BLaER1 treated with 17β-estradiol and CSF1 and Interleukin-3, amounts not matched to agents 10 nM and 100 nM (cell line): ENCODE results near the gene BHLHE41.

Experiments
- H3K27ac ChIP-seq, 11 experiments: shearing (Covaris generic); formaldehyde crosslinking; 2 replicates each; pipeline ENCODE4 v1.8.1; 2022
- H3K27me3 ChIP-seq, 11 experiments: shearing (Covaris generic); formaldehyde crosslinking; 2 replicates each; pipeline ENCODE4 v1.8.1; 2022
- H3K36me3 ChIP-seq, 11 experiments: shearing (Covaris generic); formaldehyde crosslinking; 2 replicates each; pipeline ENCODE4 v1.8.1; 2022
- H3K4me1 ChIP-seq, 10 experiments: shearing (Covaris generic); formaldehyde crosslinking; 2 replicates each; pipeline ENCODE4 v1.8.1; 2022
- H3K4me2 ChIP-seq, 11 experiments: shearing (Covaris generic); formaldehyde crosslinking; 2 replicates each; pipeline ENCODE4 v1.8.1; 2022
- H3K4me3 ChIP-seq, 10 experiments: shearing (Covaris generic); formaldehyde crosslinking; 2 replicates each; pipeline ENCODE4 v1.8.1; 2022
- H3K9ac ChIP-seq, 11 experiments: shearing (Covaris generic); formaldehyde crosslinking; 2 replicates each; pipeline ENCODE4 v1.8.1; 2022
- H3K9me3 ChIP-seq, 11 experiments: shearing (Covaris generic); formaldehyde crosslinking; replicated peaks in 1 of 11; 2 replicates each; pipeline ENCODE4 v1.8.1; 2022
- H4K20me1 ChIP-seq, 11 experiments: shearing (Covaris generic); formaldehyde crosslinking; 2 replicates each; pipeline ENCODE4 v1.8.1; 2022
- Cebpa-rat ChIP-seq, 11 experiments: shearing (Covaris generic); IDR thresholded peaks; 2 replicates each; pipeline ENCODE4 v1.8.1; 2022

BHLHE41 gene

DNA sequence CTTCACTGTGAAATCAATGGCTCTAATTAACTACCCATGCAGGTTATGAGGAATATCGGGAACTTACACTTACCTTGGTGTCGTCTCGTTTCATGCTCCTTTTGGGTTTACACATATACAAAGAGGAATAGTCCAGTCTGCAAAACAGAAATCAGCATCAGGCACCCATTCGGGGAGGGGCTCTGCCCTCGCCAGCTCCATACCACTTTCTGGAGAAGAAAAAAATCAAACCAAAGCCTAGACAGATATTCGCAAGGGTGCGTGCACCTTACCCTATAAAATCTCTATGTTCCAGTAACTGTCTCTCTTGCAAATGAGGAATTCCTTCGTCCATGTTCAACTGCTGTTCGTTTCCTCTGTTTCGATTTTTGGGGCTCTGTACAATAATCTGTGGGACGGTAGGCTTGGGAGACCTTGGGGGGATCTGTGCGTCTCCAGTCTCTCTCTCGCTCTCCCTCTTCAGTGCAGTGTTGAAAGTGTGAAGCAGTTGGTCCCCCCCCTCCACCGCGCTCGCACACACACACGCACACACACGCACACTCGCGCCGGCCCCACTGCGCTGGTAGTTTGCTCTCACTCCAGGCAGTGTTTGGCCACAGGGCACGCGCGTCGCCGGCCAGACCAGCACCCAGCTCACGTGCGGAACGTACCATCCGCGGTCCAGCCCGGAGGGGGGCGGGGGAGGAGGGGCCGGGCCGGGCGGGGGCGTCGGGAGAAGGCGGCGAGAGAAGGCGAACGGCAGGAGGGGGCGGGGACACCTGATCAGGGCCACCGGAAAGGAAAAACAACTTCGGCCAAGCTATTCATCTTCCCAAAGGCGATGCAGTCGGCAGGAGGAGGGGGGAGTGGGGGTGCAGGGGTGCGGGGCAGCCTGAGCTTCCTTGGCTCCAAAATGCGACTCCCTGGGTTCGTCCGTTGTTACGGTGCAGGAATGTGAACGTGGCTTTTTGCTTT lies at the start of gene BHLHE41:
Gene BHLHE41, minus strand, starts transcription at position 592 of the 954 bp plus-strand sequence. Its CDS starts 258 bp downstream, at position 334.
- peaks cover 0 to 63% (median 25%) of the 10 kb centered on the region in 11 experiments; a peak in 16 of 22 replicates for H4K20me1 ChIP-seq
- H3K27ac ChIP-seq: peak within 1 kb of the TSS in 3 of 11 experiments; percentile 31 to 69 (median 63); a peak in 5 of 22 replicates
- no peaks in the 10 kb centered on the region for H3K36me3 ChIP-seq
- H3K4me1 ChIP-seq: peaks cover 26 to 37% (median 30%) of the 10 kb centered on the region in 10 experiments
- H3K9ac ChIP-seq: peak within 1 kb of the TSS in 9 of 11 experiments; percentile 41 to 76 (median 53); a peak in 13 of 22 replicates
- H3K9me3 ChIP-seq: no peaks in the 10 kb centered on the region
- H3K4me2 ChIP-seq: peak within 1 kb of the TSS; percentile 87 to 99 (median 97)
- TF ChIP-seq Cebpa-rat (IDR thresholded peaks at IDR 0.05): no peak
- H3K27me3 ChIP-seq: peaks cover 80 to 100% (median 100%) of the 10 kb centered on the region in 11 experiments
- H3K4me3 ChIP-seq: peak within 1 kb of the TSS; percentile 56 to 69 (median 64)

- Histone ChIP-seq H3K4me3 (no peak overlapping the region), H3K36me3 (no peaks in the 10 kb centered on the region), H3K27me3 (no peaks in the 10 kb centered on the region), H3K4me1 (no peaks in the 10 kb centered on the region), H4K20me1 (no peaks in the 10 kb centered on the region), H3K9ac (no peak overlapping the region), H3K27ac (no peak overlapping the region), H3K4me2 (no peak overlapping the region), H3K9me3 (no peaks in the 10 kb centered on the region)
- no peak for TF ChIP-seq Cebpa-rat (IDR thresholded peaks at IDR 0.05)
Measured at GRCh38 chr12:26172946-26173552, 48.2 kb upstream of the BHLHE41 start.

DNA sequence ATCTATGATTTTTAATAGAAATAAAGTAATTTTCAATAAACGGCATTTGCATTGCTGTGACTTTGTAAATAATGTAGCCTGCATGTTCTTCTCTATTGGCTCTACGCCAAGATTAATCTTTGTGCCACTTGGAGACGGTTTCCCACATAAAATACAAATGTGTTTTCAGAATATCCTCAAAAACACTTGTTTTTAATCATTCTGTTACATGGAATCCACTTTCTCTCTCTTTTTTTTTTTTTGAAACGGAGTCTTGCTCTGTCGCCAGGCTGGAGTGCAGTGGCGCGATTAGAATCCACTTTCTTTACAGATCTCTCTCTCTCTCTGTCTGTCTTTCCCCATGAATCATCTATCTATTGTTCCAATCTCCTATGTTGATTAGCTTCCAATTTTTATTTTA lies 47.7 kb upstream of the BHLHE41 start:
- H4K20me1 ChIP-seq: no peaks in the 10 kb centered on the region
- no peak overlapping the region for H3K4me2 ChIP-seq
- no peak overlapping the region for H3K27ac ChIP-seq
- no peaks in the 10 kb centered on the region for H3K9me3 ChIP-seq
- H3K9ac ChIP-seq: no peak overlapping the region
- no peaks in the 10 kb centered on the region for H3K4me1 ChIP-seq
- H3K36me3 ChIP-seq: no peaks in the 10 kb centered on the region
- no peak for TF ChIP-seq Cebpa-rat (IDR thresholded peaks at IDR 0.05)
- no peaks in the 10 kb centered on the region for H3K27me3 ChIP-seq
- no peak overlapping the region for H3K4me3 ChIP-seq

DNA sequence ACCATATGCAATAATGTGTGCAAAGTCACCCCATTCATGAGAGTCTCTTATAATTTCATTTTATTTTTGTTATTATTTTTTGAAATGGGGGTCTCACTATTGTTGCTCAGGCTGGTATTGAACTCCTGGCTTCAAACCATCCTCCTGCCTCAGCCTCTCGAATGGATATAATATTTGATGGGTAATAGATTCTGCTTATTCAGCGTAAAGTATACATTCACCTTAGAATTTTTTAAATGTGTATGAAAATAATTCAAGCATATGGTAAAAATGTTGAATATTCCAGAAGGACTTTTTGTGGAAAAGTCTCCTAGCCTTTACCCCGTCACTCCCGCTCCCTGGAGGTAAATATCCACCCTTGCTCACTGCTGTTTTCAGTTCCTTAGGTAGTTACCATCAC lies 47.2 kb upstream of the BHLHE41 start:
- H3K4me2 ChIP-seq: no peak overlapping the region
- no peak overlapping the region for H3K27ac ChIP-seq
- no peaks in the 10 kb centered on the region for H3K4me1 ChIP-seq

DNA sequence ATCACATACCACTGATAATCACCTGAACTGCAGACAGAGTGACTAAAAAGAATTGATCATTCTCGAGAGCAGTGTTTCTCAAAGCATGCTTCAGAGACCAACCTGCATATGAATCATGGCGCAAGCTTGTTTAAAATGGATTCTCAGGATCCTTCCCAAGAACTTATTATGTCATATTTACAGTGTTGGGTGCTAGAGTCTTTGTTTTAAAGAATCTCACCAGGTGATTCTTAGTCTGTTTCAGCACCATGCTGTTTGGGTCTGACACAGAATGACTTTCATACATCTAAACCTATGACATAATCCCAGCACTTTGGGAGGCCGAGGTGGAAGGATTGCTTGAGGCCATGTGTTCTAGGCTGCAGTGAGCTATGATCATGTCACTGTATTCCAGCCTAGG lies 39.3 kb upstream of the BHLHE41 start:
- no peak overlapping the region for H3K9ac ChIP-seq
- TF ChIP-seq Cebpa-rat (IDR thresholded peaks at IDR 0.05): no peak
- no peak overlapping the region for H3K4me2 ChIP-seq

More for the DNA sequence above, 47.2 kb upstream of the BHLHE41 start:
- Histone ChIP-seq H3K4me3 (no peak overlapping the region), H4K20me1 (no peaks in the 10 kb centered on the region), H3K9me3 (no peaks in the 10 kb centered on the region), H3K36me3 (no peaks in the 10 kb centered on the region), H3K27me3 (no peaks in the 10 kb centered on the region), H3K9ac (no peak overlapping the region)
- TF ChIP-seq Cebpa-rat (IDR thresholded peaks at IDR 0.05): no peak

DNA sequence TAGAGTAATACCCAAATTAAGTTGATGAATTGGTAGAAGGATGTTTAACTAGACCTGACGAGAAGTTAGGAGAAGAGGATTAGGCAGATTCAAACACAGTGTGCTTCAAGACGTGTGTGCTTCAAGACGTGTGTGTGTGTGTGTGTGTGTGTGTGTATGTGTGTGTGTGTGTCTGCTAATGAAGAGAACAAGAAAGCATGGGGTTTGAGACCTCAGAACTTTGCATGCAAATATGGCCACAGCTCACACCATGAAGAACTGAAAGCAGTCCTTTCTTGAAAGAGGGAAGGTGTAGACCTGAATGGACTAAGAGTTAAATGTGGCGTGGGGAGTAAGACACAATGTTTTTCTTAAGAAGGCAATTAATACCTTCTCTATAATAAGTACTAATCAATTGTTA lies 38.1 kb upstream of the BHLHE41 start:
- Histone ChIP-seq H4K20me1 (no peaks in the 10 kb centered on the region), H3K27ac (no peak overlapping the region), H3K4me1 (no peaks in the 10 kb centered on the region), H3K4me2 (no peak overlapping the region), H3K9me3 (no peaks in the 10 kb centered on the region), H3K27me3 (no peaks in the 10 kb centered on the region), H3K9ac (no peak overlapping the region), H3K4me3 (no peak overlapping the region), H3K36me3 (no peaks in the 10 kb centered on the region)
- TF ChIP-seq Cebpa-rat (IDR thresholded peaks at IDR 0.05): no peak

More for the DNA sequence above, 39.3 kb upstream of the BHLHE41 start:
- Histone ChIP-seq H3K4me3 (no peak overlapping the region), H3K27me3 (no peaks in the 10 kb centered on the region), H3K9me3 (no peaks in the 10 kb centered on the region), H3K4me1 (no peaks in the 10 kb centered on the region), H4K20me1 (no peaks in the 10 kb centered on the region), H3K36me3 (no peaks in the 10 kb centered on the region), H3K27ac (no peak overlapping the region)

- Histone ChIP-seq H3K9me3 (no peaks in the 10 kb centered on the region), H3K4me2 (no peak overlapping the region), H3K27ac (no peak overlapping the region), H3K9ac (no peak overlapping the region), H3K4me1 (no peaks in the 10 kb centered on the region), H4K20me1 (no peaks in the 10 kb centered on the region), H3K4me3 (no peak overlapping the region), H3K27me3 (no peaks in the 10 kb centered on the region), H3K36me3 (no peaks in the 10 kb centered on the region)
- TF ChIP-seq Cebpa-rat (IDR thresholded peaks at IDR 0.05): no peak
Measured at GRCh38 chr12:26162174-26162573, 37.3 kb upstream of the BHLHE41 start.

DNA sequence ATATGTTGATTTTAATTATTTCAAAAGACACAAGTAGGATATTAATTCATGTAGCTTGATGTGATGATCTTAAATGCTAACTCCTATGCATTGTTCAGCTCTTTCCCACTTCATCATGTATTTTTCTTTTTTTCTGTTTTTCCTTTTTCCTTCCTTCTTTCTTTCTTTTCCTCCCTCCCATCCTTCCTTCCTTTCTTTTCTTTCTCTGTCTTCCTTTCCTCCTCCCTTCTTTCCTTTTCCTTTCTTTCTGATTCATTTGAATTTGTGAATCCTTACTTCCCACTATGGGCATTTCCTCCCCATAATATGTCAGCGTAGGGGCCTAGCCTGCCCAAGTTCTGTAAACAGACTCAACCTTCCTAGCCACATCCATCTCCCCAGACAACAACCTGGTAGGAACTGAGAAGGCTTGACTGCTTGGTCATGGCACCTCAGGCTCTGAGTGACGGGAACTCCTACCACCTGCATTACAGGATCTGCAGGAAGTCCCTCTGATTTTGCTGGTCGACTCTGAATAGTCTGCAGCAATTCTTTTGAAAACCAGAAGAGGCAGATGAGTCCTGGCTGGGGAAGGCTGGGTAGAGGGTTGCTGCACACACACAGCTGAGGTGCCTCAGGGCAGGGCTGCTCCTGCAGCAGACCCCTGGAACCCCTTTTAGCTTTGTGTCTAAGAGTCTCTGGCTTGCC lies 33.4 kb upstream of the BHLHE41 start:
- H3K27me3 ChIP-seq: no peaks in the 10 kb centered on the region
- H3K9me3 ChIP-seq: no peaks in the 10 kb centered on the region
- no peaks in the 10 kb centered on the region for H4K20me1 ChIP-seq
- H3K27ac ChIP-seq: no peak overlapping the region
- no peak for TF ChIP-seq Cebpa-rat (IDR thresholded peaks at IDR 0.05)
- H3K4me1 ChIP-seq: peaks cover 0 to 15% (median 6%) of the 10 kb centered on the region in 10 experiments; a peak in 8 of 20 replicates
- no peak overlapping the region for H3K9ac ChIP-seq
- no peak overlapping the region for H3K4me3 ChIP-seq
- no peaks in the 10 kb centered on the region for H3K36me3 ChIP-seq
- H3K4me2 ChIP-seq: no peak overlapping the region

- H3K4me2 ChIP-seq: no peak overlapping the region
- H3K27me3 ChIP-seq: no peaks in the 10 kb centered on the region
- H4K20me1 ChIP-seq: no peaks in the 10 kb centered on the region
- peaks cover 0 to 15% (median 6%) of the 10 kb centered on the region in 10 experiments; a peak in 8 of 20 replicates for H3K4me1 ChIP-seq
- H3K9me3 ChIP-seq: no peaks in the 10 kb centered on the region
- no peak overlapping the region for H3K27ac ChIP-seq
- H3K9ac ChIP-seq: no peak overlapping the region
- no peaks in the 10 kb centered on the region for H3K36me3 ChIP-seq
- no peak for TF ChIP-seq Cebpa-rat (IDR thresholded peaks at IDR 0.05)
- no peak overlapping the region for H3K4me3 ChIP-seq
Measured at GRCh38 chr12:26157001-26157400, 32.2 kb upstream of the BHLHE41 start.
